TTC549 (cell line): ENCODE data around the gene C1QTNF9.
"Not testable (repeated sequence)": the region's sequence is repeated elsewhere in the genome, so short reads cannot be mapped to it uniquely, and the experiment has no call there.

Experiments used
- FAIRE-seq: peaks from 2 replicates; lab custom pipeline; 2012; peaks lifted over from hg19 to GRCh38; lab: Jason Lieb, UNC

The C1QTNF9 gene

DNA sequence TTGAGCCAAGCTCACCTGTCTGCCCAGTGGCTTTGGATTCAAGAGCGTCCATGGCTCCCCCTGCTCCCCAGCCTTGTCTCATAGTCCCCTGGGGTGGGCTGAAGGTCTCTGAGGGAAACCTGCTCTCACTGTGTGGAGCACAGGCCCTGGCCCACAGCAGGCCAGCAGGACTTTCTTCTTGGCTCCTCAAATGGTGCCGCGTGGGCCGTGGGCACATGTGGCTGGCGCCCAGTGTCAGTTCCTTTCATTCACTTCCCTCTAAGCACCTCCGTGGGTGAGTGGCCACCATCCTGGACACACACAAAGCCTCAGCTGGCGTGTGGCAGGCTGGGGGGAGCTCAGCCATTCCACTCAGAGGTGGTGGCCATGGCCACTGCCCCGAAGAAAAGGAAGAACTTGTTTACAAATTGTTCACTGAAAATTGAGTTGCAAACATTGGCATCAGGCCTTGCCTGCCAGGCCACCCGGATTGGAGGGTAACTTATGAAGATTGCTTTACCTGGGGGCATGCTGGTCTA lies 53.1 kb downstream of the C1QTNF9 start:
- no peak for FAIRE-seq

DNA sequence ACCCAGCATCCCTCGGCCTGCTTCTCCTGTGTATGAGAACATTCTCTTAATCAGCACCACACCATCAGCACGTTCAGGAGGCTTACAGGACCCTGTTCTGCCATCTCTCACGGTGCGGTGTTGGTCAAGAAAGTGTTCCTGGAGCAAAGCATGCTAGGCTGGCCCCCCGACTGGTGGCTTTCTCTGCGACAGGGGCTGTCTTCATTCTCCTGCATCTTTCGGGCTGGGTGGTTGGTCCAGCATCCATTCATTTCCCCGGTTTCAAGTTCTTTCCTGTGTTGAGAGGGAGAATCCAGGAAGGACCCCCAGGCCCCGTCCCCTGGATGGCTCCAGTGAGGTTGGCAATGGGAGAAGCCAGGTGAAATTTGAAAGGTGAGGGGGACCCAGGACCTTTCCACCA lies 55.8 kb downstream of the C1QTNF9 start:
- no peak for FAIRE-seq

DNA sequence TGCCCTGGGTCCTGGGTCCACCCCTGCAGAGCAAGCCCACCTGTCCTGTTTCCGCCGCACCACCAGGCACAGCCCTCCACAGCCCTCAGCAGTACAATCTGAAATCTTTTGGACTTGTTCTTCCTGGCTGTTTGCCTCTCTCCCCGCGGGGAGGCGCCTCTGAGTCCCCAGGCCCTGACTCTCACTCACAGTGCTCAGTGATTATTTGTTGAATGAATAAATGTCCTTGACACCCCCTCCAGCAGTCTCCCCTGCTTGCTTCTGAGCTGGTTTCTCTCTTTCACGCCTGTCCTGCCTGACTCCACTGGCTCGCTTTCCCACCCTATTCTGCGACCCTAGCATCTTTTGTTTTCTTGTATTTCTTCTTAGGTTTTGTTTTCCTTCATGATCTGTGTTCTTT lies 56.9 kb downstream of the C1QTNF9 start:
- not testable (repeated sequence) for FAIRE-seq

DNA sequence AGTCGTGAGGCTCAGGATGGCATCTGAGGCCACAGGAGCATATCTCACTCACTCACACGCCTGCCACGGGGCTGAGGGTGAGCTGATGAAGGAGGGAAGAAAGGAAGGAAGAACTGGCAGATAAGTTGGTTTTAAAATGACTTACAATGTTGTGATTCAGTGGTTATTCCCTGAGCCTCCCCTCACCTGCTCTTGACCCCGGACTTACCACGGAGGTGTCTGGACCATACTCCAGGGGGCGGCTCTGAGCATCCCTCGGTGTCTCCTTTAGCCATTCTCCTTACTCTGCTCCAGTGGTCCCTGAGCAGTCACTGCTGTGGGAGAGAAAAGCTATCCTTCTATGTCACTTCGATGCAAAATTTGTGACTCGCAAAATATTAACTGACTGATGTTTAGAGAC lies 61.9 kb downstream of the C1QTNF9 start:
- not testable (repeated sequence) for FAIRE-seq
